H1 (cell line): ENCODE results near the gene TINAG. TPM values are rescaled to one million over a fixed set of nuclear protein-coding genes. Genes with fewer than 3 reads are reported as not detected.

Source experiments
- CTCF ChIA-PET: fragments of 300-600 bp; sonication (Branson Sonifier 250); formaldehyde crosslinking; loops from one replicate; lab custom pipeline; 2021; ENCODE audit not compliant: partially characterized antibody; lab: Charles Lee
- POLR2A ChIA-PET: fragments of 300-600 bp; sonication (Branson Sonifier 250); formaldehyde crosslinking; loops from one replicate; lab custom pipeline; 2021; ENCODE audit warnings: inconsistent platforms; ENCODE audit not compliant: partially characterized antibody; lab: Charles Lee
- DNase-seq, 2 experiments: peaks; one replicate each; pipeline versions ENCODE4 v3.0.0 to v3.0.0-alpha.2; 2010 to 2022; ENCODE audit warnings: low spot score in 2 of 2, low read depth in 1 of 2, mixed read lengths in 1 of 2
- FAIRE-seq: peaks from 2 replicates; lab custom pipeline; 2011; peaks lifted over from hg19 to GRCh38; lab: Jason Lieb, UNC
- H2AFZ ChIP-seq: 2 replicates; pipeline ENCODE4 v1.8.1; 2012; ENCODE audit warnings: low read length, inconsistent platforms
- H2AK5ac ChIP-seq: 2 replicates; pipeline ENCODE4 v1.6.1; 2013; ENCODE audit warnings: low read depth, low read length
- H2BK120ac ChIP-seq: replicated peaks from 2 replicates; pipeline ENCODE3; 2013; ENCODE audit warnings: low read depth, low read length, inconsistent platforms
- H2BK12ac ChIP-seq: 2 replicates; pipeline ENCODE4 v1.6.1; 2013; ENCODE audit warnings: low read depth, low read length
- H2BK15ac ChIP-seq: 2 replicates; pipeline ENCODE4 v1.6.1; 2013; ENCODE audit warnings: low read length
- H2BK20ac ChIP-seq: 2 replicates; pipeline ENCODE4 v1.6.1; 2013; ENCODE audit warnings: low read length
- H2BK5ac ChIP-seq: 2 replicates; pipeline ENCODE4 v1.6.1; 2013; ENCODE audit warnings: low read depth, low read length
- H3K14ac ChIP-seq: 2 replicates; pipeline ENCODE4 v1.6.1; 2013; ENCODE audit warnings: inconsistent platforms; ENCODE audit not compliant: insufficient read length
- H3K18ac ChIP-seq: 2 replicates; pipeline ENCODE4 v1.6.1; 2013; ENCODE audit warnings: low read length; ENCODE audit errors: extremely low read depth
- H3K23ac ChIP-seq: 2 replicates; pipeline ENCODE4 v1.6.1; 2013; ENCODE audit warnings: inconsistent platforms; ENCODE audit not compliant: insufficient read length
- H3K23me2 ChIP-seq: 2 replicates; pipeline ENCODE4 v1.6.1; 2013; ENCODE audit warnings: low read depth, low read length
- H3K27ac ChIP-seq: 2 replicates; pipeline ENCODE4 v1.6.1; 2011; ENCODE audit warnings: low read depth, low read length, inconsistent platforms
- H3K27me3 ChIP-seq, 4 experiments: replicated peaks in 1 of 4; 1 replicate in 1 of 4; 2 replicates in 3 of 4; pipeline versions ENCODE4 v1.6.1 to v1.8.1; 2011 to 2013; ENCODE audit warnings: low read length in 3 of 4, mild to moderate bottlenecking in 3 of 4, inconsistent platforms in 2 of 4, mixed read lengths in 2 of 4, moderate library complexity in 1 of 4; ENCODE audit not compliant: control insufficient read depth in 3 of 4, insufficient read depth in 3 of 4; ENCODE audit errors: extremely low read depth in 1 of 4
- H3K36me3 ChIP-seq, 4 experiments: 2 replicates each; pipeline versions ENCODE4 v1.6.1 to v1.8.1; 2011 to 2013; ENCODE audit warnings: mild to moderate bottlenecking in 4 of 4, low read length in 3 of 4, moderate library complexity in 2 of 4, control low read depth in 1 of 4, inconsistent platforms in 1 of 4; ENCODE audit not compliant: insufficient read depth in 4 of 4, control insufficient read depth in 2 of 4
- H3K4ac ChIP-seq: replicated peaks from 2 replicates; pipeline ENCODE3; 2013; ENCODE audit warnings: low read length, low read depth, mixed read lengths, inconsistent platforms; ENCODE audit not compliant: insufficient read length
- H3K4me1 ChIP-seq, 4 experiments: replicated peaks in 1 of 4; 1 replicate in 1 of 4; 2 replicates in 3 of 4; pipeline versions ENCODE4 v1.6.1 to v1.8.1; 2011 to 2013; ENCODE audit warnings: low read length in 3 of 4, inconsistent platforms in 2 of 4, mixed read lengths in 1 of 4; ENCODE audit not compliant: insufficient read depth in 4 of 4, control insufficient read depth in 3 of 4
- H3K4me2 ChIP-seq, 2 experiments: 2 replicates each; pipeline versions ENCODE4 v1.6.1 to v1.8.1; 2011 to 2013; ENCODE audit warnings: low read depth in 2 of 2, low read length in 2 of 2, control low read depth in 1 of 2, inconsistent platforms in 1 of 2, mild to moderate bottlenecking in 1 of 2; ENCODE audit not compliant: insufficient read depth in 1 of 2
- H3K4me3 ChIP-seq, 4 experiments: fragments of 200-600, 300-600 bp in 1 of 4; sonication (generic), shearing (Covaris generic), sonication (Bioruptor Twin) in 1 of 4; 2 replicates each; pipeline versions ENCODE4 v1.5.1 to v1.8.1; 2011 to 2016; ENCODE audit warnings: low read length in 4 of 4, low read depth in 3 of 4, control low read depth in 2 of 4, inconsistent platforms in 2 of 4, mild to moderate bottlenecking in 2 of 4, mixed read lengths in 1 of 4, moderate library complexity in 1 of 4; ENCODE audit not compliant: insufficient read depth in 2 of 4; ENCODE audit errors: extremely low read depth in 1 of 4
- H3K56ac ChIP-seq: replicated peaks from 2 replicates; pipeline ENCODE3; 2013; ENCODE audit warnings: low read depth, mild to moderate bottlenecking, mixed read lengths, low read length, inconsistent platforms; ENCODE audit not compliant: insufficient read length
- H3K79me1 ChIP-seq: 2 replicates; pipeline ENCODE4 v1.6.1; 2013; ENCODE audit warnings: low read depth, low read length, control low read depth
- H3K79me2 ChIP-seq, 2 experiments: 2 replicates each; pipeline versions ENCODE4 v1.6.1 to v1.8.1; 2012 to 2013; ENCODE audit warnings: low read length in 2 of 2, mild to moderate bottlenecking in 2 of 2, inconsistent platforms in 1 of 2; ENCODE audit not compliant: insufficient read depth in 2 of 2, control insufficient read depth in 1 of 2
- H3K9ac ChIP-seq, 4 experiments: replicated peaks in 1 of 4; 1 replicate in 1 of 4; 2 replicates in 3 of 4; pipeline versions ENCODE4 v1.6.1 to v1.8.1; 2011 to 2013; ENCODE audit warnings: low read depth in 3 of 4, low read length in 3 of 4, control low read depth in 2 of 4, mild to moderate bottlenecking in 2 of 4, moderate library complexity in 2 of 4, inconsistent platforms in 1 of 4; ENCODE audit errors: extremely low read depth in 1 of 4
- H3K9me3 ChIP-seq, 2 experiments: 2 replicates each; pipeline versions ENCODE4 v1.6.1 to v1.8.1; 2012 to 2013; ENCODE audit warnings: mild to moderate bottlenecking in 2 of 2, moderate library complexity in 2 of 2, control low read depth in 1 of 2, inconsistent platforms in 1 of 2, low read depth in 1 of 2, low read length in 1 of 2, mixed read lengths in 1 of 2; ENCODE audit not compliant: insufficient read depth in 2 of 2
- H4K20me1 ChIP-seq, 2 experiments: replicated peaks in 1 of 2; 2 replicates each; pipeline versions ENCODE3 to v1.8.1; 2011 to 2013; ENCODE audit warnings: inconsistent platforms in 2 of 2, low read length in 2 of 2, mild to moderate bottlenecking in 1 of 2; ENCODE audit not compliant: insufficient read depth in 2 of 2, control insufficient read depth in 1 of 2
- H4K5ac ChIP-seq: 2 replicates; pipeline ENCODE4 v1.6.1; 2013; ENCODE audit warnings: low read length, low read depth, mixed read lengths, inconsistent platforms; ENCODE audit not compliant: insufficient read length
- H4K8ac ChIP-seq: 2 replicates; pipeline ENCODE4 v1.8.0; 2013; ENCODE audit warnings: mild to moderate bottlenecking, moderate library complexity, low read length, inconsistent platforms; ENCODE audit not compliant: insufficient read depth; ENCODE audit errors: extremely low read depth
- H4K91ac ChIP-seq: replicated peaks from 2 replicates; pipeline ENCODE3; 2013; ENCODE audit warnings: low read length, mixed read lengths, inconsistent platforms; ENCODE audit not compliant: insufficient read length
- ASH2L ChIP-seq: fragments of 200-600, 300-600 bp; sonication (generic); IDR thresholded peaks from one replicate; pipeline ENCODE4 v1.7.1; 2017; ENCODE audit warnings: low read length
- CEBPB ChIP-seq: IDR thresholded peaks from 2 replicates; pipeline ENCODE4 v1.6.1; 2012; ENCODE audit warnings: low read depth, low read length
- CHD1 ChIP-seq: IDR thresholded peaks from 2 replicates; pipeline ENCODE4 v1.6.1; 2012; ENCODE audit warnings: low read depth, low read length, improper control_type of control experiment
- CREB1 ChIP-seq: IDR thresholded peaks from 2 replicates; pipeline ENCODE4 v1.6.1; 2012; ENCODE audit warnings: inconsistent platforms
- CTBP2 ChIP-seq: IDR thresholded peaks from 2 replicates; pipeline ENCODE4 v1.7.0; 2011; ENCODE audit warnings: borderline replicate concordance, mild to moderate bottlenecking, moderate library complexity, mixed read lengths, low read length; ENCODE audit not compliant: insufficient read depth, insufficient read length
- JUND ChIP-seq: IDR thresholded peaks from 2 replicates; pipeline ENCODE4 v1.6.1; 2011; ENCODE audit warnings: mild to moderate bottlenecking, improper control_type of control experiment, low read length
- MAFK ChIP-seq: IDR thresholded peaks from 2 replicates; pipeline ENCODE4 v1.6.1; 2012; ENCODE audit warnings: low read depth, mild to moderate bottlenecking, improper control_type of control experiment, low read length
- PHF8 ChIP-seq: fragments of 200-600 bp; sonication (generic); conservative IDR thresholded peaks from 2 replicates; pipeline ENCODE4 v1.7.1; 2012; ENCODE audit warnings: low read depth, mild to moderate bottlenecking, inconsistent platforms, low read length, moderate library complexity
- POLR2A ChIP-seq, 2 experiments: IDR thresholded peaks; 1 replicate in 1 of 2; 2 replicates in 1 of 2; pipeline ENCODE4 v1.6.1; 2011; ENCODE audit warnings: low read depth in 2 of 2, low read length in 2 of 2, mild to moderate bottlenecking in 2 of 2; ENCODE audit errors: control extremely low read depth in 1 of 2
- RNF2 ChIP-seq: fragments of 200-900, 300-1000 bp; sonication (generic); IDR thresholded peaks from 2 replicates; pipeline ENCODE4 v1.7.1; 2016; ENCODE audit warnings: borderline replicate concordance, low read depth, mild to moderate bottlenecking, antibody characterized with exemption, low read length; ENCODE audit not compliant: poor library complexity, severe bottlenecking; ENCODE audit errors: missing control alignments
- RXRA ChIP-seq: IDR thresholded peaks from 2 replicates; pipeline ENCODE4 v1.6.1; 2011; ENCODE audit warnings: low read depth, mild to moderate bottlenecking, low read length, moderate library complexity; ENCODE audit not compliant: insufficient read depth
- SRF ChIP-seq: IDR thresholded peaks from 2 replicates; pipeline ENCODE4 v1.6.1; 2011; ENCODE audit warnings: mild to moderate bottlenecking, low read depth, low read length, moderate library complexity
- WGBS, 2 experiments: shearing (Covaris generic) in 1 of 2; methylation state at CpG; one replicate each; pipeline versions ENCODE4 v1.1.6 to v1.1.7; 2013 to 2015; ENCODE audit warnings: low lambda C conversion rate in 2 of 2, mixed read lengths in 2 of 2, inconsistent platforms in 1 of 2, low coverage in 1 of 2, missing lambda C conversion rate in 1 of 2; ENCODE audit not compliant: insufficient replicate concordance in 2 of 2, insufficient coverage in 1 of 2, insufficient read length in 1 of 2; ENCODE audit errors: extremely low coverage in 1 of 2, missing lambda C conversion rate in 1 of 2; 5-methylcytosine and 5-hydroxymethylcytosine counted together
- polyA plus RNA-seq, 7 experiments: library from polyadenylated mRNA; depleted of rRNA in 3 of 7; stranded (reverse) in 5 of 7; unstranded in 2 of 7; fragments of >200 nt in 5 of 7; fragments of 200-250 nt in 2 of 7; gene quantifications; 1 replicate in 5 of 7; 2 replicates in 1 of 7; 4 replicates in 1 of 7; pipeline versions ENCODE4 v1.2.1 to v1.2.3, GENCODE V29; 2011 to 2013; ENCODE audit warnings: missing spikeins in 2 of 7, mixed read lengths in 2 of 7
- total RNA-seq: library from RNA; stranded (reverse); fragmentation: NEBNext Ultra II Directional; extraction: Animal tissue kit (Norgen Biotek cat#: 25700); gene quantifications from 2 replicates; pipeline ENCODE4 v1.2.1, GENCODE V29; 2021
- TF ChIP-seq, protein P1 (sequence below), 3 experiments: IDR thresholded peaks; 1 replicate in 2 of 3; 2 replicates in 1 of 3; pipeline versions ENCODE4 v1.5.1 to v1.6.1; 2011; ENCODE audit warnings: low read length in 3 of 3, mild to moderate bottlenecking in 3 of 3, inconsistent platforms in 2 of 3, low read depth in 1 of 3, moderate library complexity in 1 of 3; ENCODE audit not compliant: insufficient read depth in 1 of 3; ENCODE audit errors: control extremely low read depth in 1 of 3

TINAG gene
- total and polyA plus RNA-seq, 2 of the 8 experiments (the other 6 are each of a cell fraction or from before 2014, with no cell fraction given): not detected

DNA sequence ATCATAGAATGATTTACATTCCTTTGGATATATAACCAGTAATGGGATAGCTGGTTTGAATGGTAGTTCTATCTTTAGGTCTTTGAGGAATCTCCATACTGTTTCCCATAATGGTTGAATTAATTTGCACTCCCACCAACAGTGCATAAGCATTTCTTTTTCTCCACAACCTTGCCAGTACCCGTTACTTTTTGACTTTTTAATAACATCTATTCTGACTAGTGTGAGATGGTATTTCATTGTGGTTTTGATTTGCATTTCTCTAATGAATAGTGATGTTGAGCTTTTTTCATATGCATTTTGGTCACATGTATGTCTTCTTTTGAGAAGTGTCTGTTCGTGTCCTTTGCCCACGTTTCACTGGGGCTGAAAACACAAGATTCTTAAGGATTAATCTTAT is 107.3 kb downstream of the TINAG start:
- Histone ChIP-seq H3K79me1 (no peaks in the 10 kb centered on the region), H3K4me1 (no peaks in the 10 kb centered on the region), H3K18ac (no peak overlapping the region), H2AK5ac (no peak overlapping the region), H2BK5ac (no peak overlapping the region), H3K14ac (no peak overlapping the region), H4K20me1 (no peaks in the 10 kb centered on the region), H2BK15ac (no peak overlapping the region), H2BK12ac (no peak overlapping the region), H4K91ac (no peak overlapping the region), H3K27ac (no peak overlapping the region), H3K23me2 (no peaks in the 10 kb centered on the region), H3K56ac (no peak overlapping the region), H3K79me2 (no peaks in the 10 kb centered on the region), H2BK120ac (no peak overlapping the region), H3K27me3 (no peaks in the 10 kb centered on the region), H4K8ac (no peak overlapping the region), H2AFZ (no peak overlapping the region), H3K9ac (no peak overlapping the region), H3K9me3 (no peaks in the 10 kb centered on the region), H3K4me3 (no peak overlapping the region), H2BK20ac (no peak overlapping the region), H3K4ac (no peak overlapping the region), H3K4me2 (no peak overlapping the region), H3K36me3 (no peaks in the 10 kb centered on the region), H3K23ac (no peak overlapping the region), H4K5ac (no peak overlapping the region)
- DNase-seq (no peak), FAIRE-seq (no peak)
- 84% methylated on average over 3 of the region's 3 CpGs; no CpG with 5 or more reads in 1 of the 2 experiments for WGBS, 2 experiments
- ChIA-PET CTCF (no interaction called here), POLR2A (no interaction called here)
- TF ChIP-seq CTBP2 (no peak), JUND (no peak), CREB1 (no peak), RNF2 (no peak), PHF8 (no peak), RXRA (no peak), POLR2A (IDR thresholded peaks at IDR 0.05; ENCODE audit: control extremely low read depth in 1 of 2, low read depth in 2 of 2, low read length in 2 of 2) (no peak), ASH2L (no peak), MAFK (no peak), CHD1 (no peak), SRF (no peak), CEBPB (no peak)
- TF ChIP-seq, protein P1, sequence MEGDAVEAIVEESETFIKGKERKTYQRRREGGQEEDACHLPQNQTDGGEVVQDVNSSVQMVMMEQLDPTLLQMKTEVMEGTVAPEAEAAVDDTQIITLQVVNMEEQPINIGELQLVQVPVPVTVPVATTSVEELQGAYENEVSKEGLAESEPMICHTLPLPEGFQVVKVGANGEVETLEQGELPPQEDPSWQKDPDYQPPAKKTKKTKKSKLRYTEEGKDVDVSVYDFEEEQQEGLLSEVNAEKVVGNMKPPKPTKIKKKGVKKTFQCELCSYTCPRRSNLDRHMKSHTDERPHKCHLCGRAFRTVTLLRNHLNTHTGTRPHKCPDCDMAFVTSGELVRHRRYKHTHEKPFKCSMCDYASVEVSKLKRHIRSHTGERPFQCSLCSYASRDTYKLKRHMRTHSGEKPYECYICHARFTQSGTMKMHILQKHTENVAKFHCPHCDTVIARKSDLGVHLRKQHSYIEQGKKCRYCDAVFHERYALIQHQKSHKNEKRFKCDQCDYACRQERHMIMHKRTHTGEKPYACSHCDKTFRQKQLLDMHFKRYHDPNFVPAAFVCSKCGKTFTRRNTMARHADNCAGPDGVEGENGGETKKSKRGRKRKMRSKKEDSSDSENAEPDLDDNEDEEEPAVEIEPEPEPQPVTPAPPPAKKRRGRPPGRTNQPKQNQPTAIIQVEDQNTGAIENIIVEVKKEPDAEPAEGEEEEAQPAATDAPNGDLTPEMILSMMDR (IDR thresholded peaks at IDR 0.05; ENCODE audit: control extremely low read depth in 1 of 3, insufficient read depth in 1 of 3, low read depth in 1 of 3, low read length in 3 of 3): no peak
